Smooth muscle cell (in vitro differentiated cells): ENCODE data around the gene SYNPR. TPM values are rescaled to one million over a fixed set of nuclear protein-coding genes. Genes with fewer than 3 reads are reported as not detected.

Experiments
- DNase-seq: peaks from one replicate; lab custom pipeline; 2025; ENCODE audit not compliant: unreplicated experiment; lab: John Stamatoyannopoulos, UW
- H2AFZ ChIP-seq: fragments of 200-600 bp; sonication (generic); 2 replicates; pipeline ENCODE4 v1.6.0; 2016; ENCODE audit warnings: antibody characterized with exemption, low read depth, mild to moderate bottlenecking
- H3F3A ChIP-seq: fragments of 200-600 bp; sonication (generic); 2 replicates; pipeline ENCODE4 v1.6.0; 2017; ENCODE audit warnings: antibody characterized with exemption, low read depth
- H3K27ac ChIP-seq: fragments of 200-600 bp; sonication (generic); 2 replicates; pipeline ENCODE4 v1.5.1; 2016; ENCODE audit warnings: low read depth, mild to moderate bottlenecking
- H3K27me3 ChIP-seq: fragments of 200-600 bp; sonication (generic); 2 replicates; pipeline ENCODE4 v1.6.1; 2016; ENCODE audit warnings: low read depth, mild to moderate bottlenecking
- H3K36me3 ChIP-seq: fragments of 200-600 bp; sonication (generic); 2 replicates; pipeline ENCODE4 v1.5.1; 2016; ENCODE audit warnings: low read depth
- H3K4me1 ChIP-seq: fragments of 200-600 bp; sonication (generic); 2 replicates; pipeline ENCODE4 v1.5.1; 2016; ENCODE audit warnings: low read depth
- H3K4me2 ChIP-seq: fragments of 200-600 bp; sonication (generic); 2 replicates; pipeline ENCODE4 v1.6.0; 2016; ENCODE audit warnings: mild to moderate bottlenecking
- H3K4me3 ChIP-seq: fragments of 200-600 bp; sonication (generic); 2 replicates; pipeline ENCODE4 v1.5.1; 2016; ENCODE audit warnings: mild to moderate bottlenecking
- H3K79me2 ChIP-seq: fragments of 200-600 bp; sonication (generic); 2 replicates; pipeline ENCODE4 v1.6.0; 2016; ENCODE audit warnings: low read depth, mild to moderate bottlenecking
- H3K9ac ChIP-seq: fragments of 200-600 bp; sonication (generic); 2 replicates; pipeline ENCODE4 v1.6.0; 2016; ENCODE audit warnings: low read depth
- H3K9me3 ChIP-seq: fragments of 200-600 bp; sonication (generic); replicated peaks from 2 replicates; pipeline ENCODE4 v1.5.1; 2016; ENCODE audit warnings: low read depth
- H4K20me1 ChIP-seq: fragments of 200-600 bp; sonication (generic); 2 replicates; pipeline ENCODE4 v1.6.0; 2016; ENCODE audit warnings: low read depth
- WGBS: methylation state at CpG from one replicate; pipeline ENCODE4 v1.1.7; 2016; ENCODE audit warnings: low lambda C conversion rate; 5-methylcytosine and 5-hydroxymethylcytosine counted together
- polyA plus RNA-seq: library from polyadenylated mRNA; unstranded; fragments of >200 nt; fragmentation: Nextera tagmentation; extraction: Ambion mirVana; gene quantifications from 2 replicates; pipeline ENCODE4 v1.2.1, GENCODE V29; 2016
- total RNA-seq: library from RNA; depleted of rRNA; stranded (reverse); fragments of >200 nt; gene quantifications from 2 replicates; pipeline ENCODE4 v1.2.3, GENCODE V29; 2014
- TF ChIP-seq, protein P1 (sequence below): fragments of 200-600 bp; sonication (generic); IDR thresholded peaks from 2 replicates; pipeline ENCODE4 v1.5.1; 2017; ENCODE audit warnings: borderline replicate concordance, mild to moderate bottlenecking, antibody characterized with exemption; ENCODE audit not compliant: insufficient read depth, poor library complexity, severe bottlenecking

Gene SYNPR
- total and polyA plus RNA-seq, 2 experiments from 2014 or later, result not detected

DNA sequence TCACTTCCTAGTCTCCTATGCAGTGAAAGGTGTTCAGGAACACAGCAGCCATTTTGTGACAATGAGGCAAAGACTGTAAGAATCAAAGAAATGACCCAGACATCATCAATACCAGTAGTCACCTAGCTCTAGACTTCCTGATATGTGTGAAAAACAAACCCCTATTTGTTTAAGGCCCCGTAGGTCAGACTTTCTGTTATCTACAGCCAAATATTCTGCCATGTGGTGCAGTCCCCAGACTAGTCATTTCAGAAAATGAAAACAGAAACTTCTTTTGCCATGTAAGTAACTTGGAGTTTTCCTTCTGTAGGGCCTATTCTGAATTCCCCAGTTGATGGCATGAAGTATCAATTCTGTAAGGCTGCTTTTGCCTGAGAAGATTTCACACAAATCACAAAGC is 192.6 kb downstream of the SYNPR start:
- H3K4me2 ChIP-seq, result no peak overlapping the region
- WGBS, result 78% methylated on average over 1 of the region's 1 CpG
- H3K4me1 ChIP-seq, result no peaks in the 10 kb centered on the region
- no peaks in the 10 kb centered on the region for H3F3A ChIP-seq
- H3K4me3 ChIP-seq, result no peak overlapping the region
- no peak overlapping the region for H2AFZ ChIP-seq
- TF ChIP-seq, protein P1, sequence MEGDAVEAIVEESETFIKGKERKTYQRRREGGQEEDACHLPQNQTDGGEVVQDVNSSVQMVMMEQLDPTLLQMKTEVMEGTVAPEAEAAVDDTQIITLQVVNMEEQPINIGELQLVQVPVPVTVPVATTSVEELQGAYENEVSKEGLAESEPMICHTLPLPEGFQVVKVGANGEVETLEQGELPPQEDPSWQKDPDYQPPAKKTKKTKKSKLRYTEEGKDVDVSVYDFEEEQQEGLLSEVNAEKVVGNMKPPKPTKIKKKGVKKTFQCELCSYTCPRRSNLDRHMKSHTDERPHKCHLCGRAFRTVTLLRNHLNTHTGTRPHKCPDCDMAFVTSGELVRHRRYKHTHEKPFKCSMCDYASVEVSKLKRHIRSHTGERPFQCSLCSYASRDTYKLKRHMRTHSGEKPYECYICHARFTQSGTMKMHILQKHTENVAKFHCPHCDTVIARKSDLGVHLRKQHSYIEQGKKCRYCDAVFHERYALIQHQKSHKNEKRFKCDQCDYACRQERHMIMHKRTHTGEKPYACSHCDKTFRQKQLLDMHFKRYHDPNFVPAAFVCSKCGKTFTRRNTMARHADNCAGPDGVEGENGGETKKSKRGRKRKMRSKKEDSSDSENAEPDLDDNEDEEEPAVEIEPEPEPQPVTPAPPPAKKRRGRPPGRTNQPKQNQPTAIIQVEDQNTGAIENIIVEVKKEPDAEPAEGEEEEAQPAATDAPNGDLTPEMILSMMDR, result no peak
- H3K79me2 ChIP-seq, result no peaks in the 10 kb centered on the region
- H3K9ac ChIP-seq, result no peak overlapping the region
- H3K9me3 ChIP-seq, result no peaks in the 10 kb centered on the region
- H3K27ac ChIP-seq, result no peak overlapping the region
- no peaks in the 10 kb centered on the region for H4K20me1 ChIP-seq
- peaks cover 18% of the 10 kb centered on the region for H3K27me3 ChIP-seq
- H3K36me3 ChIP-seq, result no peaks in the 10 kb centered on the region
- no peak for DNase-seq

DNA sequence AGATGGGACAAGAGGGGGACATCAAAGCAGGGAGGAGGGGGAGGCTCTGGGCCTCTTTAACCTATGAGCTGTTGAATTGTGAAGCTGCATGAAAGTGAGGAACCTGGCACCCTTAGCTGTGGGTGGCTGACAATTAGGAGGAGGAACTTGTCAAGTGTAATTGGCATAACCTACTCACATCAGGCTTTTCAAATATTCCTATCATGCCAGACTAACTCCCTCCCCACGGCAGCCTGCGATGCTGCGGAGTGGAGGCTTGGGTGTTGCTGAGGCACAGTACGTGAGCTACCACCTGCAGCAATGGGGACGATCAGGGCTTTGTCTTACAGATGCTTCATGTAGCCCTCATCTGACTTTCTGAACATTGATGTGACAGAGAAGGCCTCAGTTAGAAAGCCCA is 193.7 kb downstream of the SYNPR start:
- Histone ChIP-seq H3K27ac (no peak overlapping the region), H3F3A (no peaks in the 10 kb centered on the region), H3K4me3 (no peak overlapping the region), H3K9ac (no peak overlapping the region), H2AFZ (no peak overlapping the region), H4K20me1 (no peaks in the 10 kb centered on the region), H3K36me3 (no peaks in the 10 kb centered on the region), H3K79me2 (no peaks in the 10 kb centered on the region), H3K4me2 (no peak overlapping the region), H3K27me3 (peaks cover 25% of the 10 kb centered on the region), H3K9me3 (no peaks in the 10 kb centered on the region), H3K4me1 (no peaks in the 10 kb centered on the region)
- no peak for DNase-seq
- TF ChIP-seq, protein P1, result no peak
- 93% methylated on average over 5 of the region's 5 CpGs for WGBS

DNA sequence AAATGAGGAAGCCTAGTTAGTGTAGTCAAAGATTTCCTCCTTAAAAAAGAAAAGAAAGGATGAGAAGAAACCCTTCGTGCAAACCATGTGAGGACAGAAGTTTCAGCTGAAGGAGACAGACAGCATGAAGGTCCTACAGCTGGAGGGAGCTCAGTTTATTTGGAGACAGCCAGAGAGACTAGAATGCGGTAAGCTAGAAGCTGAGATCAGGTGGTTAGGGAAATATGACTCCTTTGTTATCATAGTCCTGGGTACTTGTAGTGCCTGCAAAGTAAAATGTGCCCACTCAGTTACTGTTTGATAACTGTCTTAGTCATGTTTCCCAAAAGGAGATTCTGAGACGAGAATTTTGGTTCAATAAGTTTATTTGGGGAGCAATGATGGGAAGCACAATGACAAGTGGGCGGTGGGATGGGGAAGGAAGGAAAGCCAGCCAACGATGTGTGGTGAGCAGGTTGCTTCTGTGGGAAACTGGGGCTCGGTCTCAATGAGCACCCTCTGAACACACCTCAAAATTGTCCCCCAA is 195.6 kb downstream of the SYNPR start:
- DNase-seq, result no peak
- Histone ChIP-seq H3K4me1 (no peaks in the 10 kb centered on the region), H3K27me3 (peaks cover 25% of the 10 kb centered on the region), H3F3A (no peaks in the 10 kb centered on the region), H3K79me2 (no peaks in the 10 kb centered on the region), H2AFZ (no peak overlapping the region), H3K36me3 (no peaks in the 10 kb centered on the region), H3K27ac (no peak overlapping the region), H3K9ac (no peak overlapping the region), H3K9me3 (no peaks in the 10 kb centered on the region), H3K4me3 (no peak overlapping the region), H4K20me1 (no peaks in the 10 kb centered on the region), H3K4me2 (no peak overlapping the region)
- 86% methylated on average over 6 of the region's 6 CpGs for WGBS
- TF ChIP-seq, protein P1, result no peak

DNA sequence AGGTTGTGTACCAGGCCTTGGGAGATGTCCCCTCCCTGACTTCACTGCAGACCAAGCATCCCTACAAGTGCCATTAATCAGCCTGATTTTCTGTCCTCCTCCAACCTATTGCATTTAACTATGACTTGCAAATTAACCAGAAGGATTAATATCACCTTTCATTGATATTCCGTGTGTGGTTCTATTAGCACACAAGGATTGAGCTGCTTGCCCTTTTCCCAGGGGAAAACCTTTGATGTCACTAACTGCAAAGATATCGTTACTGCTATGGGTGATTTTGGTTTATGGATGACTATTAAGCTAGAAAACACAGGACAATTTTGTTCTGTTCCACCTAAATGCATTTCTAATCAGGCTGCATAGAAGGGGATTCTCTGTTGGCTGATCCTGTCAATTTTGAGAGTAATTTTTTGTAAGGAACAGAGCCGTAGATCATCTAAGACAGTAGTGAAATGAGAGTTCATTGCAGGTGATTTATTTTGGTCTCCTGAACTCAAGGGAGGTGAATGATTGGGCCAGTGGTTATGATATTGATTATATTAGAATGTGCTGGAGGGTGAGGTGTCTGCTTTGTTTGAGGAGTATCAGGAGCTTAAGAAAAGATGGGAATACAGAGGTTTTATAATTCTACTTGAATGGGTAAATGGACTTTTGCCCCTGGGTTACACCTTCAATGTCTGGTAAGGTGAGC is 196.9 kb downstream of the SYNPR start:
- Histone ChIP-seq H3K4me3 (no peak overlapping the region), H4K20me1 (no peaks in the 10 kb centered on the region), H3K79me2 (no peaks in the 10 kb centered on the region), H3K27ac (no peak overlapping the region), H3K9me3 (no peaks in the 10 kb centered on the region), H3K4me1 (no peaks in the 10 kb centered on the region), H2AFZ (no peak overlapping the region), H3F3A (no peaks in the 10 kb centered on the region), H3K27me3 (peaks cover 25% of the 10 kb centered on the region), H3K36me3 (no peaks in the 10 kb centered on the region), H3K4me2 (no peak overlapping the region), H3K9ac (no peak overlapping the region)
- DNase-seq, result no peak
- TF ChIP-seq, protein P1, result no peak
- 90% methylated on average over 3 of the region's 3 CpGs for WGBS
